Kidney tubule cell (primary cell): ENCODE measurements around the gene DLG1.

Experiments used
- DNase-seq: peaks from one replicate; pipeline ENCODE4 v3.0.0-alpha.2; 2018; ENCODE audit warnings: low spot score

Gene DLG1

GRCh38 chr3:196997311-196997710 is 301.1 kb downstream of the DLG1 start:
- DNase-seq = no peak

GRCh38 chr3:196996454-196997265 is 301.8 kb downstream of the DLG1 start:
- no peak for DNase-seq

- DNase-seq = no peak
Measured at GRCh38 chr3:196995646-196996355, 302.6 kb downstream of the DLG1 start.

GRCh38 chr3:196995027-196995426 is 303.4 kb downstream of the DLG1 start:
- no peak for DNase-seq

- no peak for DNase-seq
Measured at GRCh38 chr3:196994056-196994455, 304.4 kb downstream of the DLG1 start.
